ENCODE measurements around the gene NPAS3.

NPAS3 gene

GRCh38 chr14:33580231-33580749, 641.6 kb downstream of the NPAS3 start:
- H3K27ac ChIP-seq: no peak overlapping the region
- TF ChIP-seq, protein P1, sequence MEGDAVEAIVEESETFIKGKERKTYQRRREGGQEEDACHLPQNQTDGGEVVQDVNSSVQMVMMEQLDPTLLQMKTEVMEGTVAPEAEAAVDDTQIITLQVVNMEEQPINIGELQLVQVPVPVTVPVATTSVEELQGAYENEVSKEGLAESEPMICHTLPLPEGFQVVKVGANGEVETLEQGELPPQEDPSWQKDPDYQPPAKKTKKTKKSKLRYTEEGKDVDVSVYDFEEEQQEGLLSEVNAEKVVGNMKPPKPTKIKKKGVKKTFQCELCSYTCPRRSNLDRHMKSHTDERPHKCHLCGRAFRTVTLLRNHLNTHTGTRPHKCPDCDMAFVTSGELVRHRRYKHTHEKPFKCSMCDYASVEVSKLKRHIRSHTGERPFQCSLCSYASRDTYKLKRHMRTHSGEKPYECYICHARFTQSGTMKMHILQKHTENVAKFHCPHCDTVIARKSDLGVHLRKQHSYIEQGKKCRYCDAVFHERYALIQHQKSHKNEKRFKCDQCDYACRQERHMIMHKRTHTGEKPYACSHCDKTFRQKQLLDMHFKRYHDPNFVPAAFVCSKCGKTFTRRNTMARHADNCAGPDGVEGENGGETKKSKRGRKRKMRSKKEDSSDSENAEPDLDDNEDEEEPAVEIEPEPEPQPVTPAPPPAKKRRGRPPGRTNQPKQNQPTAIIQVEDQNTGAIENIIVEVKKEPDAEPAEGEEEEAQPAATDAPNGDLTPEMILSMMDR (IDR thresholded peaks at IDR 0.05): no peak
- no peak for TF ChIP-seq ZFX (IDR thresholded peaks at IDR 0.05; ENCODE audit: borderline replicate concordance)

DNA sequence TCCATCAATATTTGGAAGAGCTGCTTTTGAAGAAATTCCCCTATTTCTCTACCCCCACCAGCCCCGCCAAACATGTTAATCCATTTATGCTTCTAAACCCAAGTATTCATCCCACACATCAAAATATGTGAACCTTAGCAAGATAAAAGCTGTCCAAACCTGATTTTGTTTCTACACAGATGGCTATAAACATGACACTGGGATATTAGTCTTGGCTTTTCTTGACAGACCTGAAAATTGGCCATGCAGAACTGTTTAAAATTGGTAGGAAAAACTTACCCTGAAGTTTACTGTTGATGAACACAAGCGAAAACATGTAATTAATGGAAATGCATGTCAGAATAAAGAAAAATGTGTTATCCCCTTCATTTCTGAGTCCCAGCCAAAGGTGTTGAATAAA, 642.2 kb downstream of the NPAS3 start:
- H3K27ac ChIP-seq: no peak overlapping the region
- TF ChIP-seq, protein P1 (IDR thresholded peaks at IDR 0.05): no peak
- no peak for TF ChIP-seq ZFX (IDR thresholded peaks at IDR 0.05; ENCODE audit: borderline replicate concordance)

- TF ChIP-seq, protein P1 (IDR thresholded peaks at IDR 0.05): no peak
- TF ChIP-seq ZFX (IDR thresholded peaks at IDR 0.05; ENCODE audit: borderline replicate concordance): no peak
- H3K27ac ChIP-seq: no peak overlapping the region
Measured at GRCh38 chr14:33584697-33585096, 646.0 kb downstream of the NPAS3 start.

DNA sequence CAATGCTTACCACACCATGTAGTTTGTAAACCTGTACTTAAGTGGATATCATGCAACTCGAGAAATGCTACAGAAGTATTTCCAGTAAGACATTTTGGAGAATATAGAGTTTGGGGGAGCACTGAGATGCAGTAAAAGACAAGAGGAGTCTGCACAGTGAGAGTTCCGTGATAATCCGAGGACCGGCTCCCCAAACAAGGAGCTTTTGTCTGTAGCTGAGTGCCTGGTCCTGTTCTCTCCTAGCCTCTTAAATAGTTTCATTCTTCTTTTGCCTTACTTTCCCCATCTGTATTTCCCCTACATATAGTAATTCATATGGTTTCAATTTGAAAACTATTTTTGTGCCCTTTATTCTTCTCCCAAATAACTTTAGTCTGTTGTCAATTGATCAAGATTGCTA, 648.1 kb downstream of the NPAS3 start:
- no peak for TF ChIP-seq ZFX (IDR thresholded peaks at IDR 0.05; ENCODE audit: borderline replicate concordance)
- TF ChIP-seq, protein P1 (IDR thresholded peaks at IDR 0.05): no peak
- H3K27ac ChIP-seq: no peak overlapping the region

DNA sequence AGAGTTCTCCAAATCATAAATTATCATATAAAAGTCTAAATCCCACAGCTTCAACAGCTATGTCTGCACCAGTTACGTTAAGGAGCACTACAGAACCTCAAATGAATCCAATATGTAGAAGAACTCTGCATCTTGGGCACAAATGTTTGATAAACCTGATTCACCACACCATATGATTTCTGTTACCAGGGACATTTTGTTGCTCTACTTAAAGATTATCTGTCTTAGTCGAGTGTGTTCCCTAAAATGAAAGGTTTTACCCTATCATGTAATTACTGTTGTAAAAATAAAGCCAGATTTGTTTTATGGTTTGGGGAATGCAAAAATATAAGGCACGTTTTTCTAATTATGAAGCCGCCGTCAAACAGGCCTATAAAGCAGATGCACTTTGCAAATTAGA, 649.1 kb downstream of the NPAS3 start:
- H3K27ac ChIP-seq: no peak overlapping the region
- no peak for TF ChIP-seq ZFX (IDR thresholded peaks at IDR 0.05; ENCODE audit: borderline replicate concordance)
- TF ChIP-seq, protein P1 (IDR thresholded peaks at IDR 0.05): no peak

GRCh38 chr14:33588771-33589170, 650.1 kb downstream of the NPAS3 start:
- no peak overlapping the region for H3K27ac ChIP-seq
- TF ChIP-seq, protein P1 (IDR thresholded peaks at IDR 0.05): no peak
- TF ChIP-seq ZFX (IDR thresholded peaks at IDR 0.05; ENCODE audit: borderline replicate concordance): no peak

DNA sequence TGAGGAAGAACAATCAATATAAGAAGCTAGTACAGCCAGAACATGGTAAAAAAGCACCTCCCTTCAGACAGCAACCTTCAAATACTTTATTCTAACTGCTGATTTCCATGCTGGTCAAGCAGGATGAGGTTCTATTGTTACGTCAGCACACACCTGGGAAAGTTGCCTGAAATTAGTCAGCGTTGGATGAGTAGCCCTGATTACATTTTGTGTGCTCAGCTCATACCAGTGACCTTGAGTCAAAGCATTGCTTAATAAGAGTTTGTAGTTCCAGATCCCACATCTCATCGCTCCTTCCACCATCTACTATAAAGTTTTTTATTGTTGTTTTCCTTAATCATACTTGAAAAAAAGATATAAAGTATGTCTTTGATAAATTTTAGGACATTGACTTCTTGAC, 650.7 kb downstream of the NPAS3 start:
- H3K27ac ChIP-seq: no peak overlapping the region
- TF ChIP-seq ZFX (IDR thresholded peaks at IDR 0.05; ENCODE audit: borderline replicate concordance): no peak

Data from 22Rv1 (cell line).